ENCODE data around the gene CD2AP. TPM values are rescaled to one million over a fixed set of nuclear protein-coding genes. Genes with fewer than 3 reads are reported as not detected.
"Not testable (repeated sequence)": the region's sequence is repeated elsewhere in the genome, so short reads cannot be mapped to it uniquely, and the experiment has no call there.

The CD2AP gene
- total and polyA plus RNA-seq, 5 donors = 5.7 to 12.4 (median 10.4) TPM

DNA sequence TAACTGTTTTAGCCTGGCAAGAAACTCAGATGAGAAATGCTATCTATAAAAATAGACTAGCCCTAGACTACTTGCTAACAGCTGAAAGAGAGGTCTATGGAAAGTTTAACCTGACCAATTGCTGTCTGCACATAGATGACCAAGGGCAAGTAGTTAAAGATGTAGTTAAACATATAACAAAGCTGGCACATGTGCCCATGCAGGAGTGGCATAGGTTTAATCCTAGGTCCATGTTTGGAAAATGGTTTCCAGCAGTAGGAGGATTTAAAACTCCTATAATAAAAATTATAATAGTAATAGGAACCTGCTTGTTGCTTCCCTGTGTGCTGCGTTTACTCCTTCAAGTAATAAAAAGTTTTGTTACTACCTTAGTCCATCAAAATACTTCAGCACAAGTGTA, 169.6 kb downstream of the CD2AP start:
- ATAC-seq (no peak), DNase-seq (no peak)
- WGBS = 97% methylated on average over 1 of the region's 1 CpG
- no peak overlapping the region for H3K27ac ChIP-seq (ENCODE audit: low read length)
- H3K27me3 ChIP-seq (ENCODE audit: control insufficient read depth, insufficient read depth) = no peaks in the 10 kb centered on the region
- peaks cover 1% of the 10 kb centered on the region for H3K4me1 ChIP-seq (ENCODE audit: control insufficient read depth, insufficient read depth, low read length)
- no peak overlapping the region for H3K4me3 ChIP-seq (ENCODE audit: low read length)
- H3K9me3 ChIP-seq (ENCODE audit: control insufficient read depth, low read length) = no peaks in the 10 kb centered on the region
- intact Hi-C loops (cut with DNase I) = no loop called here

DNA sequence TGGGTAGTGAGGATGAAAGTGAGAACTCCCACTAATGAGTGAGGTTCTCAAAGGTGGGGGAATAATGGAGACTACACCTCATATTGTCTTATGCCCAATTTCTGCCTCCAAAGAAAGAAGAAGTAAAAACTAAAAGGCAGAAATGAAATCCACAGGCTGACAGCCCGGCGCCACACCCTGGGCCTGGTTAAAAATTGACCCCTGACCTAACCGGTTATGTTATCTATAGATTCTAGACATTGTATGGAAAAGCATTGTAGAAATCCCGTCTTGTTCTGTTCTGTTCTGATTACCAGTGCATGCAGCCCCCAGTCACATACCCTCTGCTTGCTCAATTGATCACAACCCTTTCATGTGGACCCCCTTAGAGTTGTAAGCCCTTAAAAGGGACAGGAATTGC, 170.0 kb downstream of the CD2AP start:
- DNase-seq; H3K4me3 ChIP-seq (ENCODE audit: low read length); H3K27ac ChIP-seq (ENCODE audit: low read length); ATAC-seq; H3K9me3 ChIP-seq (ENCODE audit: control insufficient read depth, low read length); H3K27me3 ChIP-seq (ENCODE audit: control insufficient read depth, insufficient read depth); H3K4me1 ChIP-seq (ENCODE audit: control insufficient read depth, insufficient read depth, low read length); intact Hi-C loops (cut with DNase I): not testable (repeated sequence)
- 80% methylated on average over 4 of the region's 4 CpGs for WGBS

DNA sequence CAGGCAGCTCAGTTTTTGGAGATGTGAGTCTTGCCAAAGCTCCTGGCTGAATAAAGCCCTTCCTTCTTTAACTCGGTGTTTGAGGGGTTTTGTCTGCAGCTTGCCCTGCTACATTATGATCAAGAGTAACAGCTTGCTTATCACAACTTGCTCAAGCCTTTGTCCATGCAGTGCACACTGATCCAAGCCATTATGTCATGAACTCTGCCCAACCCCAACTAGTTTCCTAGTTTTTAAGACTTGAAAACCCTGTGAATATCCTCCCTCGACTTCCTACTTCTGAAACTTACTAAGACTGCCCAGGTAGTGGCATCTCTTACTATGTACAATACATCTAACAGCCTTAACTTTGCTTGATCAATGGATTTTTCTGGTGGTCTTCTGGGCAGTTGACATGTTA, 170.4 kb downstream of the CD2AP start:
- Histone ChIP-seq H3K4me3 (ENCODE audit: low read length) (no peak overlapping the region), H3K9me3 (ENCODE audit: control insufficient read depth, low read length) (no peaks in the 10 kb centered on the region), H3K4me1 (ENCODE audit: control insufficient read depth, insufficient read depth, low read length) (peaks cover 1% of the 10 kb centered on the region), H3K27ac (ENCODE audit: low read length) (no peak overlapping the region), H3K27me3 (ENCODE audit: control insufficient read depth, insufficient read depth) (no peaks in the 10 kb centered on the region)
- 69% methylated on average over 2 of the region's 2 CpGs for WGBS
- intact Hi-C loops (cut with DNase I) = no loop called here
- ATAC-seq (no peak), DNase-seq (no peak)

DNA sequence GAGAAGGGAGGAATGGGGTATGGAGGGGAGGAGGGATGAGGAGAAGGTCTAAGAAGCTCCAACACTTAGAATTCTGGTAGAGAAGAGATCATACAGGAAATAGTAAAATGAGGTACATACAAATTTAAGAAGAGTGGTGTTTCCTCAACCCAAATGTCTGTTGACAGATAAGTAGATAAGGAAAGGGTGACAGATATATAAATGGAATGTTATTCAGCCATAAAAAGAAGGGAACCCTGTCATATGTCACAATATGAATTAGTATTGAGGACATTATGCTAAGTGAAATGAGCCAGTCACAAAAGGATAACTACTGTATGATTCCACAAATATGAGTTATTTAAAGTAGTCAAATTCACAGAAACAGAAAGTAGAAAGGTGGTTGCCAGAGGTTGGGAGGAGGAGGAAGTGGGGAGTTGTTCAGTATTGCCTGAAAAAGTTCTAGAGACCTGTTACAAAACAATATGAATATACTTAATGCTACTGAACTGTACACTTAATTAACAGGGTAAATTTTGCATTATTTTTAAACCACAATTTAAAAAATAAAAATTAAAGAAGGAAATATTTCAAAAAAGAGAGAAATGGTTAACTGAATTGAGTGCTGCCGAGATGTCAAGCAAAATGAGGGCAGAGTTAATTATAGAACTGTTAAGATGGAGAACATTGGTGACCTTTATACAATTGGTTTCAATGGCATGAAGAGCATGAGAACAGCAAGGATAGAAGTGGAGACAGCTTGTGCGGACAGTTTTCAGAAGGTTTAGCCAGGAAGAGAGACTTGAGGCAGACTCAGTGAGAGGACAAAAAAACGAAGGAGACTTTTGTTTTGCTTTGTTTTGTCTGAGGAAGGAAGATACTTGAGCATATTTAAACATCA, 173.2 kb downstream of the CD2AP start:
- ATAC-seq = peak in 1 of 2 donors; percentile 63
- Histone ChIP-seq H3K9me3 (ENCODE audit: control insufficient read depth, low read length) (no peaks in the 10 kb centered on the region), H3K27me3 (ENCODE audit: control insufficient read depth, insufficient read depth) (no peaks in the 10 kb centered on the region), H3K4me1 (ENCODE audit: control insufficient read depth, insufficient read depth, low read length) (peaks cover 1% of the 10 kb centered on the region), H3K27ac (ENCODE audit: low read length) (no peak overlapping the region), H3K4me3 (ENCODE audit: low read length) (no peak overlapping the region)
- intact Hi-C loops (cut with DNase I) = no loop called here
- WGBS = 35% methylated on average over 3 of the region's 3 CpGs
- no peak for DNase-seq

DNA sequence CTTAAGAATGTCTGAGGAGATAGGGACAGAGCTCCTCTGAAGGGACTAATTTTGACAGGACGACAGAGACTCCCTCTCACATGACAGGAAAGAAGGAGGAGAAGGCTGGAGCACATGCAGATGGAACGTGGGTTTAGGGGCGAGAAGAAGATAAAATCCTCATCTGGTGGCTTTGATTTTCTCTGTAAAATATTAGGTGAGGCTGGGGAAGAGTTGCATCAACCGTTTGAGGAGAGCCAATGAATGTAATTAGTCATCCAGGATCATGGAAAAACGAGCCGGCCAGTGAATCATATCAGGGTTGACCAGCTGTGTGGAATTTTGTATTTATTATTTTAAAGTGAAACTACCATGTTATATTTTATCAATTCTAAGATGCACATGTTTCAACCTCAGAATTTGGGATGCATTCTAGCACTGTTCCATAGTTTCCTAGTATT, 173.9 kb downstream of the CD2AP start:
- no peak for DNase-seq
- no peaks in the 10 kb centered on the region for H3K27me3 ChIP-seq (ENCODE audit: control insufficient read depth, insufficient read depth)
- ATAC-seq = peak in 1 of 2 donors; percentile 60
- no peaks in the 10 kb centered on the region for H3K9me3 ChIP-seq (ENCODE audit: control insufficient read depth, low read length)
- H3K4me3 ChIP-seq (ENCODE audit: low read length) = no peak overlapping the region
- WGBS = 29% methylated on average over 6 of the region's 6 CpGs
- H3K27ac ChIP-seq (ENCODE audit: low read length) = no peak overlapping the region
- peaks cover 1% of the 10 kb centered on the region for H3K4me1 ChIP-seq (ENCODE audit: control insufficient read depth, insufficient read depth, low read length)
- intact Hi-C loops (cut with DNase I) = no loop called here

DNA sequence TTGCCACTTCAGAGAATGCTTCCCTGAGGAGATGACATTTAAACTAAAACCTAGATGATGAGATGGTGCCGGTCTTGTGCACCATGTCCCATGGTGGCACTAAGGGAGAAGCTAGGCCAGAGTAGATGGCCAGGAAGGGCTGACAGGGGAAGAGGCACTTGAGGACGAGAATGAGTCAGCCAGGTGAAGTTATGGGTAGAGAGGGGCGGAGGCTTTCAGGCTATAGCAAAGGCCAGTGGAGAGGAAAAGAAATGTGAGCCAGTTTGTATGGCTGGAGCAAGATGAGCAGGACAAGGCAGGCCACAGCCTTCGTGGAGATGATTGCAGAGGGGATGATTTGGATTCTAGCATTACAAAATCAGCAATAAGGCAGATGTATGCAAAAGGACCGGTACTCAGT, 176.1 kb downstream of the CD2AP start:
- WGBS = 92% methylated on average over 5 of the region's 5 CpGs
- H3K4me3 ChIP-seq (ENCODE audit: low read length) = no peak overlapping the region
- ATAC-seq (no peak), DNase-seq (no peak)
- no peaks in the 10 kb centered on the region for H3K27me3 ChIP-seq (ENCODE audit: control insufficient read depth, insufficient read depth)
- intact Hi-C loops (cut with DNase I) = no loop called here
- H3K4me1 ChIP-seq (ENCODE audit: control insufficient read depth, insufficient read depth, low read length) = peaks cover 1% of the 10 kb centered on the region
- no peaks in the 10 kb centered on the region for H3K9me3 ChIP-seq (ENCODE audit: control insufficient read depth, low read length)
- H3K27ac ChIP-seq (ENCODE audit: low read length) = no peak overlapping the region

DNA sequence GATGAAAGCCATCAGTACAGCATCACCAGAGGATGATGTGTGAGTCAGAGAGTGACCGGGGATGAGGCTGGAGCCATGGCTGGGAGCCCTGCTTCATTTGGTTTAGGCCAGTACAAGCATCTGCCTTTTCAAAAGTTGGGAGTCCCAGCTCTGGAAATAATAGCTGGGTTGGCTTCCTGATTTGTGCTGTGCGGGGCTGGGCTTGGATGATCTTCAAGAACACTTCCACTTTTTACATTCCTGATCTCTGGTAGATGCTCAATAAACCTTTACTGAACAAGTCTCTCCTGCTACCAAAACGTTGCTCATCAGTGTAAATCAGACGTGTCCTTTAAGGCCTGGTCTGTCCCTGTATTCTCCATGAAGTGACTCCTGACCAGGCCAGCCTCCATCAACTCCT, 176.7 kb downstream of the CD2AP start:
- ATAC-seq = no peak
- Histone ChIP-seq H3K4me1 (ENCODE audit: control insufficient read depth, insufficient read depth, low read length) (peaks cover 1% of the 10 kb centered on the region), H3K27me3 (ENCODE audit: control insufficient read depth, insufficient read depth) (no peaks in the 10 kb centered on the region), H3K9me3 (ENCODE audit: control insufficient read depth, low read length) (no peaks in the 10 kb centered on the region), H3K27ac (ENCODE audit: low read length) (no peak overlapping the region), H3K4me3 (ENCODE audit: low read length) (no peak overlapping the region)
- intact Hi-C loops (cut with DNase I) = no loop called here
- no peak for DNase-seq
- WGBS = 83% methylated on average over 4 of the region's 4 CpGs

DNA sequence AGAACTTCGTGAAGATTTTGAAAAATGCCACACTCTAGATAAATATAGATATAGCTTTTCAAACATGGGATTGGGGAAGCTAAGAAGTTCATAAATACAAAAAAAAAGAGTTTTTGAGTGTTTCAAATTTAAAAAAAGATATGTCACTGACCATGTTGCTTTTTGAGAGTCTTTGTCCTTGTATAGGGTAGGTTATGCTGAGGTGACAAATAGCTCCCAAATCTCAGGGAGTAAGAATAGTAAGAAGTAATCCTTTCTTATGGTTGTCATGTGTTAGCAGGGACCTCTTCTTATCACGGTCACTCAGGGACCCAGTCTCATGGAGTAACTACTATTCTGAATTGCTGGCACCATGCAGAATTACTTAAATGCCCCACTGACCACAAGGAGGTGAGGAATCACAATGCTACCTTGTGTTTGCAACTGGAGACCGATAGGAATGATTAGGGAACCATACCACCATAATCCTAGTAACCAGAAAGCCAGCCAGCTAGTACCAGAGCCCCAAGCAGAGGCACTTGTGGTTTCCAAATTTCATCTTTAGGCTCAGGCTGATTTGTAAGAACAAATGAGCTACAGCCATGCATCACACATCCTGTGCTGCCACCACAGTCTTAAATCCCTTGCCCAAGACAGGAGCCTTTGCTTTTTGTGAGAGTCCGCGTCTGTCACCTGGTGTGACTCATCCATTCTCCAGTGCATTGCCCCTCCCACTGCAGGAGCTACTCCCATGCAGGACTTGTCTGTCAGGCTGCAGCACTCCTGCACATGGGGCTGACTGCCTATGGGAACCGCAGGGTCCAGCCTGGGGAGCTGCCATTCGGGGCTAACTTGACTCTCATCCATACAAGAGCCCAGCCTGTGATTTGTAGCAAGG, 178.4 kb downstream of the CD2AP start:
- Histone ChIP-seq H3K27me3 (ENCODE audit: control insufficient read depth, insufficient read depth) (no peaks in the 10 kb centered on the region), H3K9me3 (ENCODE audit: control insufficient read depth, low read length) (no peaks in the 10 kb centered on the region), H3K4me3 (ENCODE audit: low read length) (no peak overlapping the region), H3K4me1 (ENCODE audit: control insufficient read depth, insufficient read depth, low read length) (no peaks in the 10 kb centered on the region), H3K27ac (ENCODE audit: low read length) (no peak overlapping the region)
- intact Hi-C loops (cut with DNase I) = no loop called here
- WGBS = 86% methylated on average over 7 of the region's 7 CpGs
- ATAC-seq (peak in 1 of 2 donors; percentile 62), DNase-seq (no peak)

DNA sequence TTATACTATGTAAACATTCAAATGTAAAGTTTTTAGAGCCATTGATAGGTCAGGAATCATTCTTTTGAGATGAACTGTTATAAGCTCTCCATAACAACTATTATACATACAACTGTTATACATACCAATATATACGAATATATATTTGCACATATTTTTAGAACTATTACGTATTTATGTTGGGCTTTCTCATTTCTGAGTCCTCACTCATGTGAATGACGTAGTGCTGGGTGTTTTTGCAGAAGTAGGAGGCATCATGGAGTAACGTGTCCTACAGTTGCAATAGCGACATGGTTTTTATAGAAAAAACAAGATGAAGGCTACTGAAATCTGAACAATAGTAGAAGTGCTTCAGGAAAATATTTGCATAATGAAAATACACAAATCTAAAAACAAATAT, 184.4 kb downstream of the CD2AP start:
- intact Hi-C loops (cut with DNase I) = no loop called here
- H3K4me1 ChIP-seq (ENCODE audit: control insufficient read depth, insufficient read depth, low read length) = no peaks in the 10 kb centered on the region
- no peaks in the 10 kb centered on the region for H3K27me3 ChIP-seq (ENCODE audit: control insufficient read depth, insufficient read depth)
- no peak overlapping the region for H3K4me3 ChIP-seq (ENCODE audit: low read length)
- no peak overlapping the region for H3K27ac ChIP-seq (ENCODE audit: low read length)
- WGBS = 91% methylated on average over 5 of the region's 5 CpGs
- ATAC-seq = no peak
- no peaks in the 10 kb centered on the region for H3K9me3 ChIP-seq (ENCODE audit: control insufficient read depth, low read length)
- DNase-seq = no peak

DNA sequence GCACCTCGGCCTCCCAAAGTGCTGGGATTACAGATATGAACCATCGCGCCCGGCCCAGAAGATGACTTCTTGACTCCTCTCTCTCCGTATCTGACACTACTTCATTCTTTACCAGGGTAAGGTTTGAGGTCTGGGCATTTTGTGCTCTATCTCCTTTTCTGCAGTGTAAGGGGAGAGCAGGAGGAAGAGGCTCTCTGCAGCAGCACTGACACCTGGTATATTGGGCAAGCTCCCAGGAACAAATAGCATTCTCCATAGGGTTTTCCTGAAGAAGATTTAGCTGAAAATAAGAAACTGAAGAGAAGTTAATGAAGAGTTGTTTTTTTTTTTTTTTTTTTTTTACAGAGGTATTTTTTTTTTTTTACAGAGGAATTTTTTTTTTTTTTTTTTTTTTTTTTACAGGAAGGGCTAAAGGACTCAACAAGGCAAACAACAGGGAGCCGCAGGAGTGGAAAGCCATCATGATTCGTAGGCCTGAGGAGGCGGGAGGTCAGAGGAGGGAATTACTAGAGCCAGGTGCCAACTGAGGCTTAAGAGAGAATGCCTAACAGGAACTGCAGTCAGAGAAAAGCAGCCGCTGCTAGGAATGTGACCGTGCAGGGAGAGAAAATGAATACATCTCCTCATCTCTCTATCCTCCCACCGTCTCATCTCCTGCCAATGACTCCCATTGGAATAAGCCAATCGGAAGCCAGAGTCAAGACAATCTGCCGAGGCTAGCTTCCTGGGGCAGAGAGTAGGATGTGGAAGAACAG, 186.1 kb downstream of the CD2AP start:
- no peak for DNase-seq
- Histone ChIP-seq H3K4me3 (ENCODE audit: low read length) (no peak overlapping the region), H3K4me1 (ENCODE audit: control insufficient read depth, insufficient read depth, low read length) (no peaks in the 10 kb centered on the region), H3K27ac (ENCODE audit: low read length) (no peak overlapping the region), H3K27me3 (ENCODE audit: control insufficient read depth, insufficient read depth) (no peaks in the 10 kb centered on the region), H3K9me3 (ENCODE audit: control insufficient read depth, low read length) (no peaks in the 10 kb centered on the region)
- no peak for ATAC-seq
- intact Hi-C loops (cut with DNase I) = no loop called here
- WGBS = 86% methylated on average over 13 of the region's 13 CpGs
